ENCODE results near the gene RAD51C.
"Not testable (repeated sequence)": the region's sequence is repeated elsewhere in the genome, so short reads cannot be mapped to it uniquely, and the experiment has no call there.

Gene RAD51C

GRCh38 chr17:58684003-58684402, 8.4 kb upstream of the RAD51C start:
- no peak for DNase-seq (ENCODE audit: low read depth in 2 of 2)

GRCh38 chr17:58684462-58684861, 7.9 kb upstream of the RAD51C start:
- not testable (repeated sequence) for DNase-seq (ENCODE audit: low read depth in 2 of 2)

- no peak for DNase-seq (ENCODE audit: low read depth in 2 of 2)
Observed at GRCh38 chr17:58686980-58687379, 5.4 kb upstream of the RAD51C start.

DNA sequence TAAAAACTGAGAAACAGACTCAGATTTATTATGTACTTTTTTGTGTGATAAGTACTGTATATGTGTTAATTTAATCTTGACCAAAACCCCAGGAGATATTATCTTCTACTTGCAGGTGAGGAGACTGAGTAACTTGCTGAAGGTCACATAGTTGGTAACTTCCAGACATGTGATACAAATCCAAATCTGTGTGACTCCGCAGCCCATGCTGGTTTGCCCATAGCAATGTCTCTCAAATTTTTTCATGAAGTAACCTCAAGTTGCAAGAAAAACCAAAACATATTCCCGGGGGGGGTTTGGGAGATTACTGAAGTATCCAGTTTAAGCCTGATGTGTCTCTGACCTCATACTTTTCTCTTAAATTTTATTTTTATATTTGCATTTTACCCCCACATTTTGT, 3.9 kb upstream of the RAD51C start:
- DNase-seq (ENCODE audit: low read depth in 2 of 2): no peak

- DNase-seq (ENCODE audit: low read depth in 2 of 2): not testable (repeated sequence)
Observed at GRCh38 chr17:58690033-58690432, 2.4 kb upstream of the RAD51C start.

DNA sequence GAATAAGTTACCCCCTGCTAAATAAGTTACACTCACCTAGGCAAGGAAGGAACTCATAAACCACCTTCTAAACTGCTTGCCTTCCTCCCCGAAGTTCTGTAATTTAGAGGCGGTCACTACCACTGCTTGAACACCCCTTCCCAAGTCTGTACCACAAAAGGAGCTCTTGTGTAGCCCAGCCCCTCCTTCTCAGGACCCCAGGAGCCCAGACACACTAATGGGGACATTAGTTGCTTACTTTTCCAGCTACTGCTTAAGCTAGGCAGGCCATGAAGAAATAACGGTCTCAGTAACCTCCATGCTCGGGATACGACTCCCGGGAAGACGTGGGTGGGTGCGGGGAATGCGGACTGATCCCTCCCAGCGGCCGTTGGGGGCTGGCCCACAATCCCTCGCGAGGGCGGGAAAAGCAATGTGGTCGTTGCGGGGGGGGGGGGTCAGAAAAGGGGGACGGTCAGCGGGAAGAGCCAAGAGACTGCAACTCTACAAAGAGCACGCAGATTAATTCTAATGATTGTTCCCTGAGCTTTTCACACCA, 632 bp upstream of the RAD51C start, which contains the start of gene TEX14:
TEX14 (minus strand) TSS at position 345 of the 538 bp plus-strand sequence. CDS start 40,044 bp downstream, outside the sequence.
- DNase-seq (ENCODE audit: low read depth in 2 of 2): no peak

- DNase-seq (ENCODE audit: low read depth in 2 of 2): no peak
Observed at GRCh38 chr17:58693208-58693607, 806 bp downstream of the RAD51C start.

DNA sequence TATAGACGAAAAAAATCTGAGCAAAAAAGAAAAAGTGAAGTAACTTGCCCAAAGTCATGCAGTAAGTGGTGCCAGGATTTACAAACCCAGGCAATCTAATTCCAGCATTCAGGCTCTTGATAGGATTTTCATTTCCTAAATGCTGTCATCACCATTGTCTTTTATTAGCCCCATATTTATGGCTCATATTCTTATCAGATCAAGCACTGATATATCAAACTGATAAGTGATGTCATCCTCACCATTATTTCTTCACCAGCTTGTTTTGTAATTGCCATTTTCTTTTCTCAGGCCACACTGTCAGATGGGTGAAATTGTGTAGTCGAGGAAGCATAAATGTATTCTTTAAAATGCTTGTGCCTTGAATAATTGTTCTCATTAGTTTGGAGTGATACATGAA, 1.3 kb downstream of the RAD51C start:
- DNase-seq (ENCODE audit: low read depth in 2 of 2): no peak

GRCh38 chr17:58694302-58694701, 1.9 kb downstream of the RAD51C start:
- DNase-seq (ENCODE audit: low read depth in 2 of 2): no peak

DNA sequence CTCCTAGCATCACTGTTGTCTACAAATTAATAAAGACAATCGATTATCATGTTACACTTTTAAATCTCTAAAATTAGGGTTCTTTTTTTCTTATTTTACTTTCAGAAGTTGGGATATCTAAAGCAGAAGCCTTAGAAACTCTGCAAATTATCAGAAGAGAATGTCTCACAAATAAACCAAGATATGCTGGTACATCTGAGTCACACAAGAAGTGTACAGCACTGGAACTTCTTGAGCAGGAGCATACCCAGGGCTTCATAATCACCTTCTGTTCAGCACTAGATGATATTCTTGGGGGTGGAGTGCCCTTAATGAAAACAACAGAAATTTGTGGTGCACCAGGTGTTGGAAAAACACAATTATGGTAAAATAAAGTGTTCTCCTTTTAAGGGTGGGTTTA, 2.4 kb downstream of the RAD51C start:
- no peak for DNase-seq (ENCODE audit: low read depth in 2 of 2)

GRCh38 chr17:58699771-58700170, 7.4 kb downstream of the RAD51C start:
- no peak for DNase-seq (ENCODE audit: low read depth in 2 of 2)

DNA sequence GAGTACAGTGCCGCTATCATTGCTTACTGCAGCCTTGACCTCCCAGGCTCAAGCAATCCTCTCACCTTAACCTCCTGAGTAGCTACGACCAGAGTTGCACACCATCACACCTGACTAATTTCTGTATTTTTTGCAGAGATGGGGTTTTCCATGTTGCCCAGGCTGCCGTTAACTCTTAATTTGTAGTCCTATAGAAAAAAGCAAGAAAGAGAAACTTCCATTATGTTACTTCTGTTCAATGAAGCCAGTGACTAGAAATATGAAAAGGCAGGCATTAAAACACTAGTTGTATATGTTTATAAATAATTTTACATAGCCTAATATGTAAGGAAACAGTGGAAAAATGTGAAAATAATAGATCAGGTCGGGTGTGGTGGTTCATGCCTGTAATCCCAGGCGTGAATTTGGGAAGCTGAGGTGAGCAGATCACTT, 9.7 kb downstream of the RAD51C start:
- no peak for DNase-seq (ENCODE audit: low read depth in 2 of 2)

DNA sequence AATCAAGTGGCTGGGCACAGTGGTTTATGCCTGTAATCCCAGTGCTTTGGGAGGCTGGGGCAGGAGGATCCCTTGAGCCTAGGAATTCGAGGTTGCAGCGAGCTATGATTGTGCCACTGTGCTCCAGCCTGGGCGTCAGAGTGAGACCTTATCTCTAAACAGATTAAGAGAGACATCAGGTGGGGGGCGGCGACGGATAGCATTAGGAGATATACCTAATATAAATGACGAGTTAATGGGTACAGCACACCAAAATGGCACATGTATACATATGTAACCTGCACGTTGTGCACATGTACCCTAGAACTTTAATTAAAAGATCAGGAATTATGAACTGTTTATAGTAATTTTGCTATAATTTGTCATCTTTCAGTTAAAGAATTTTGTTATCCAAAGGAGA, 10.3 kb downstream of the RAD51C start:
- no peak for DNase-seq (ENCODE audit: low read depth in 2 of 2)

- DNase-seq (ENCODE audit: low read depth in 2 of 2): no peak
Observed at GRCh38 chr17:58703137-58703915, 10.9 kb downstream of the RAD51C start.

DNA sequence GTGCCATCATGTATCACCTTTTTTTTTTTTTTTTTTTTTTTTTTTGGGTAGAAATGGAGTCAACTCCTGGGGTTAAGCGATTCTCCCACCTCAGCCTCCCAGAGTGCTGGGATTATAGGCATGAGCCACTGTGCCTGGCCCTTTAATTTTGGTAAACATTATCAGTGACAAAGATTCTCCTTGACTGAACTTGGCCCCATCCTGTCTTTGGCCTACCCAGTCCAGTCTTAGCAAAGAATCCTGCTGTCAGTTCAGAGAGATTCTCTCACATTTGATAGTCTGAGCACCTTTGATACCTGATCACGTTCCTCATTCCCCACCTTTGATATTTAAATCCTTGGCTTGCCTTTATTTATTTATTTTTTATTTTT, 11.5 kb downstream of the RAD51C start:
- DNase-seq (ENCODE audit: low read depth in 2 of 2): no peak

DNA sequence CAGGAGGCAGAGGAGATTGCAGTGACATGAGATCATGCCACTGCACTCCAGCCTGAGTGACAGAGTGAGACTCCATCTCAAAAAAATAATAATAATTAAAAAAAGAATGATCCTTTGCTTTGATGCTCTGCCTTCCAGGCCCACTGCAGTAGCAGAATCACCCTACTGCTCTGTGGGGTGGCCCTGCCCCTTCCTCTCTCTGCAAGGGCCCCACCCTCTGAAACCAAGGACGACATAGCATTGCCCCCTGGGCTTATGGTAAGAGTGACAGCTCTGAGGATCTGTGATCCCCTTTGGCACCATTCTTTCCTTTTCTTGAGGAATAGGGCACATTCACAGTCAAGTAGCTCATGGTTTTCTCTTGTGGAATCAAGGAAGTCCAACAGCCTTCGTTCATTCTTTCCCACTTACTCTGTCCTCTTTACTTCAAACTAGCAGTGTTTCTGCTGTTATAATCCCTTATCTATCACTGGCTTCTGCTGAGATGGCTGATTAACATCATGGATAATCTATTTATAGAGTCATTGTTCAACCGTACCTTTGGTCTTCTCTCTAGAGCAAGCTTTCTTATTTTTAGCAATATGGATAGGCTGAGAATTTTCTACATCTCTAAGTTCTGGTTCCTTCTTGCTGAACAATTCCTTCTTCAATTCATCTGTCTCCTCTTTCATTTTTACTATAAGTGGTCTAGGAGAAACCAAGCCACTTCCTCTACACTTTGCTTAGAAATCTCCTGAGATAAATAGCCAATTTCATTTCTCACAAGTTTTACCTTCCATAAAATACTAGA, 14.1 kb downstream of the RAD51C start:
- no peak for DNase-seq (ENCODE audit: low read depth in 2 of 2)

DNA sequence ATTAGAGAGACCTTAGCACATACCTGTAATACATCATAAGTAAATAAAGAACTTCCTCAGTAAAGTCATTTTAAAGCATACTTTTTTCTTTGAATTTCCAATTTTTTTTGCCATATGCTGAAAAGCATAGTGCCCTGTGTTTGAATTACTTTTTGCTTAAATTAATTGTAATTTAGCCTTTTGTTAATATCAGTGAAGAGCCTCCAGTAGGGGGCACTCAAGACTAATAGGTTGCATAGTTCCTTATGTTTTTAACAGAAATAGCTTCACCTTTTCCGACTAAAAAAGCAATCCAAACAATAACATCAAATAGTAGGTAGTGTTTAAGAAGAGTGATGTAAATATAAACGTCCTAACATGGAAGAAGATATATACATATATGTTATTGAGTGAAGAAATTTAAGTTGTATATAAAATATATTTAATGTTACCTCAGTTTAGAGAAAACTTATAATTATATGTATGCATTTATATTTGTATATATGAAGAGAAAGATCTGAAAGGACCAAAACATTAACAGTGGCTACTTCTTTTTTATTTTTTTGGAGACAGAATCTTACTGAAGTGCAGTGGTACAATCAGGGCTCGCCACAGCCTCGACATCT, 18.6 kb downstream of the RAD51C start:
- DNase-seq (ENCODE audit: low read depth in 2 of 2): peak in 1 of 2 donors; percentile 5

GRCh38 chr17:58722274-58722673, 29.9 kb downstream of the RAD51C start:
- DNase-seq (ENCODE audit: low read depth in 2 of 2): no peak

GRCh38 chr17:58722696-58723095, 30.3 kb downstream of the RAD51C start:
- DNase-seq (ENCODE audit: low read depth in 2 of 2): no peak

DNA sequence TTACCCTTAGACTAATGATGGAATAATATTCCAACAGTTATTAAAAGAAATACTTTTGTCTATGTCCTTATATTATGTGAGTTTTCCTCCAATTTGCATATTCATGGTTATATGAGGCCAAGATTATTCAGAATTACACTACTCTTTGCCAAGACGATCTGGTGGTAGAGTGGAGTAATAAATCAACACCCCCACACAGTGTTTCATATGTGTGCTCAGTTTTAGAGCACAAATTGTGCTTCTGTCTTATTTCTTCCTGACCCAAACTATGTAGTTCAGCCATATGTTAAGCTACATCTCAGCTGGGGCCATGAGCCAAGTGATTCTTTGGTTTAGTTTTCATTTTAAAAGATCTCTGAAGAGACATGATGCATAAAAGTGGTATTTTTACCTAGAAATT, 36.4 kb downstream of the RAD51C start:
- no peak for DNase-seq (ENCODE audit: low read depth in 2 of 2)

DNA sequence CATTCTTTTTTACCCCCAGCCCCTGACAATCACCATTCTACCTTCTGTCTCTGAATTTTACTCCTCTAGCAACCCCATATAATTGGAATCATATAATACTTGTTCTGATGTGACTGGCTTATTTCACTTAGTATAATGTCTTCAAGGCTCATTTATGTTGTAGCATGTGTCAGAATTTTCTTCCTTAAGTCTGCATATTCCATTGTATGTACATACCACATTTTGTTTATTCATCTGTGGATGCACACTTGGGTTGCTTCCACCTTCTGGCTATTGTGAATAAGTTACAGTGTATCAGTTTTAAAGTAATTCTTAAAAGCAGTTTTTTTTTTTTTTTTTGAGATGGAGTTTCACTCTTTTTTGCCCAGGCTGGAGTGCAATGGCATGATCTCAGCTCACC, 38.5 kb downstream of the RAD51C start:
- no peak for DNase-seq (ENCODE audit: low read depth in 2 of 2)

GRCh38 chr17:58734040-58734439, 41.6 kb downstream of the RAD51C start:
- DNase-seq (ENCODE audit: low read depth in 2 of 2): no peak
